SH-SY5Y (cell line): ENCODE data around the gene CECR2.

Source experiments
- GATA2 ChIP-seq: IDR thresholded peaks from 2 replicates; pipeline ENCODE4 v1.6.1; 2011; ENCODE audit warnings: mild to moderate bottlenecking, low read depth, low read length
- GATA3 ChIP-seq: IDR thresholded peaks from 2 replicates; pipeline ENCODE4 v1.6.1; 2011; ENCODE audit warnings: low read depth, mild to moderate bottlenecking, low read length, moderate library complexity

DNA sequence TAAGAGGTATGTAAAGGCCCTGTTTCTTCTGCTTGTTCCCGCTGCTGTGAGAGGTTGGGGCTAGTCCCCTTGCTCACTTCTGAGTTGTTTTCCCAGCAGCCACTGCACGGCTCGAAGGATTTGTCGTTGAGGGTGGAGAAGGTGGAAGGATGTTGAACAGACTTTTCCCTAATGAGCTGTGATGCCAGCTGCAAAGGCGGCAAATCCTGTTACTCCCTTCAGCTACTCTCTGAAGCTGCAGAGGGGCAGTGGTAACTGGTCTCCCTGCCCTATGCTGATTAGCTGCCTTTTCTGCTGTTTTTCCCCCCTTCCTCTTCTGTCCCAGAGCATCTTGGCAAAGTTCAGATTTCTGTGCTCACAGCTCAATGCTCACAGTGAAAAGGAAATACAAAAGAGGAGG lies 103.7 kb downstream of the CECR2 start:
- TF ChIP-seq GATA2 (no peak), GATA3 (no peak)
